HEK293 (cell line): Measurements from ENCODE around the gene CCL7.

ENCODE experiments used
- CTCF ChIP-seq: fragments of 450-650 bp; formaldehyde crosslinking; IDR thresholded peaks from 2 replicates; pipeline ENCODE4 v1.5.1; 2016; ENCODE audit warnings: missing biosample characterization, missing genetic modification characterization
- KLF16 ChIP-seq: fragments of 450-650 bp; formaldehyde crosslinking; IDR thresholded peaks from 2 replicates; pipeline ENCODE4 v1.5.1; 2017; ENCODE audit warnings: missing biosample characterization, missing genetic modification characterization
- PBX3 ChIP-seq: sonication (generic); formaldehyde crosslinking; IDR thresholded peaks from 2 replicates; pipeline ENCODE4 v1.8.1; 2022; ENCODE audit warnings: mild to moderate bottlenecking, moderate library complexity, missing genetic modification reagents
- REPIN1 ChIP-seq: fragments of 450-650 bp; formaldehyde crosslinking; IDR thresholded peaks from 2 replicates; pipeline ENCODE4 v1.5.1; 2017; ENCODE audit warnings: missing biosample characterization, missing genetic modification characterization, low read depth
- YY1 ChIP-seq: fragments of 450-650 bp; formaldehyde crosslinking; IDR thresholded peaks from 2 replicates; pipeline ENCODE4 v1.5.1; 2018; ENCODE audit warnings: missing biosample characterization, missing genetic modification characterization
- ZBTB1 ChIP-seq: fragments of 450-650 bp; formaldehyde crosslinking; IDR thresholded peaks from 2 replicates; pipeline ENCODE4 v1.5.1; 2016; ENCODE audit warnings: missing biosample characterization, missing genetic modification characterization
- ZBTB21 ChIP-seq: fragments of 450-650 bp; formaldehyde crosslinking; IDR thresholded peaks from 2 replicates; pipeline ENCODE4 v1.5.1; 2017; ENCODE audit warnings: missing biosample characterization, missing genetic modification characterization
- ZBTB7A ChIP-seq: fragments of 450-650 bp; formaldehyde crosslinking; IDR thresholded peaks from 2 replicates; pipeline ENCODE4 v1.5.1; 2016; ENCODE audit warnings: low read depth, missing biosample characterization, missing genetic modification characterization
- ZNF341 ChIP-seq: fragments of 450-650 bp; formaldehyde crosslinking; IDR thresholded peaks from 2 replicates; pipeline ENCODE4; 2016; ENCODE audit warnings: low read depth, missing biosample characterization, missing genetic modification characterization
- ZNF423 ChIP-seq: fragments of 450-650 bp; formaldehyde crosslinking; IDR thresholded peaks from 2 replicates; pipeline ENCODE4 v1.5.1; 2016; ENCODE audit warnings: missing biosample characterization, missing genetic modification characterization
- ZNF530 ChIP-seq: fragments of 450-650 bp; formaldehyde crosslinking; IDR thresholded peaks from 2 replicates; pipeline ENCODE4 v1.5.1; 2016; ENCODE audit warnings: low read depth, missing biosample characterization, missing genetic modification characterization
- TF ChIP-seq, protein P1 (sequence below): fragments of 450-650 bp; formaldehyde crosslinking; IDR thresholded peaks from 2 replicates; pipeline ENCODE4 v1.5.1; 2016; ENCODE audit warnings: missing biosample characterization, missing genetic modification characterization

GRCh38 chr17:34252444-34253138, 17.4 kb upstream of the CCL7 start:
- TF ChIP-seq KLF16 (tag by site-specific recombination), result no peak
- TF ChIP-seq PBX3, result no peak
- TF ChIP-seq YY1 (tag by site-specific recombination), result no peak
- no peak for TF ChIP-seq ZNF341
- TF ChIP-seq, protein P1, sequence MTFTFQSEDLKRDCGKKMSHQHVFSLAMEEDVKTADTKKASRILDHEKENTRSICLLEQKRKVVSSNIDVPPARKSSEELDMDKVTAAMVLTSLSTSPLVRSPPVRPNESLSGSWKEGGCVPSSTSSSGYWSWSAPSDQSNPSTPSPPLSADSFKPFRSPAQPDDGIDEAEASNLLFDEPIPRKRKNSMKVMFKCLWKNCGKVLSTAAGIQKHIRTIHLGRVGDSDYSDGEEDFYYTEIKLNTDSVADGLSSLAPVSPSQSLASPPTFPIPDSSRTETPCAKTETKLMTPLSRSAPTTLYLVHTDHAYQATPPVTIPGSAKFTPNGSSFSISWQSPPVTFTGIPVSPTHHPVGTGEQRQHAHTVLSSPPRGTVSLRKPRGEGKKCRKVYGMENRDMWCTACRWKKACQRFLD, result no peak
- TF ChIP-seq ZBTB7A (tag by site-specific recombination), result no peak
- no peak for TF ChIP-seq ZBTB21 (tag by site-specific recombination)
- TF ChIP-seq REPIN1 (tag by site-specific recombination), result no peak
- no peak for TF ChIP-seq CTCF (tag by site-specific recombination)
- TF ChIP-seq ZBTB1 (tag by site-specific recombination), result no peak
- no peak for TF ChIP-seq ZNF530 (tag by site-specific recombination)
- TF ChIP-seq ZNF423 (tag by site-specific recombination), result no peak
